HG03103 (cell line): ENCODE results near the gene MOV10.
A peak's percentile ranks its signal among the peaks of the same experiment; 100 is the strongest.

Experiments
- ATAC-seq: cut with Tn5 transposase; IDR thresholded peaks from one replicate; pipeline ENCODE4 v1.9.1; 2021; ENCODE audit warnings: low read depth; ENCODE audit not compliant: unreplicated experiment

The MOV10 gene

GRCh38 chr1:112673592-112674439 is 643 bp upstream of the MOV10 start:
- no peak for ATAC-seq

GRCh38 chr1:112674986-112675727 is 698 bp downstream of the MOV10 start:
- ATAC-seq = peak; percentile 26

- ATAC-seq = no peak
Observed at GRCh38 chr1:112675728-112676381, 1.4 kb downstream of the MOV10 start.

- ATAC-seq = no peak
Observed at GRCh38 chr1:112676543-112676942, 2.1 kb downstream of the MOV10 start.

GRCh38 chr1:112677501-112677900 is 3.0 kb downstream of the MOV10 start:
- ATAC-seq = no peak

- no peak for ATAC-seq
Observed at GRCh38 chr1:112678605-112679004, 4.1 kb downstream of the MOV10 start.

GRCh38 chr1:112685913-112686312 is 11.5 kb downstream of the MOV10 start:
- no peak for ATAC-seq

- ATAC-seq = no peak
Observed at GRCh38 chr1:112686417-112686816, 12.0 kb downstream of the MOV10 start.

GRCh38 chr1:112686835-112687234 is 12.4 kb downstream of the MOV10 start:
- ATAC-seq = no peak

- no peak for ATAC-seq
Observed at GRCh38 chr1:112687361-112687760, 12.9 kb downstream of the MOV10 start.

- ATAC-seq = no peak
Observed at GRCh38 chr1:112687785-112688496, 13.5 kb downstream of the MOV10 start.

- no peak for ATAC-seq
Observed at GRCh38 chr1:112688781-112689193, 14.3 kb downstream of the MOV10 start.

- no peak for ATAC-seq
Observed at GRCh38 chr1:112689196-112689841, 14.9 kb downstream of the MOV10 start.

GRCh38 chr1:112689842-112690237 is 15.4 kb downstream of the MOV10 start:
- ATAC-seq = no peak

- no peak for ATAC-seq
Observed at GRCh38 chr1:112692681-112693080, 18.2 kb downstream of the MOV10 start.

- ATAC-seq = no peak
Observed at GRCh38 chr1:112693821-112694220, 19.4 kb downstream of the MOV10 start.

- no peak for ATAC-seq
Observed at GRCh38 chr1:112694363-112694929, 20.0 kb downstream of the MOV10 start.

- no peak for ATAC-seq
Observed at GRCh38 chr1:112695276-112695675, 20.8 kb downstream of the MOV10 start.

GRCh38 chr1:112696578-112697314 is 22.3 kb downstream of the MOV10 start:
- no peak for ATAC-seq
